Measurements from ENCODE around the gene SUN1.
"Not testable (repeated sequence)": the region's sequence is repeated elsewhere in the genome, so short reads cannot be mapped to it uniquely, and the experiment has no call there.

Gene SUN1

GRCh38 chr7:845731-846130, 13.5 kb downstream of the SUN1 start:
- Histone ChIP-seq H3K27ac (ENCODE audit: low read depth, low read length, severe bottlenecking) (no peak overlapping the region), H3K36me3 (ENCODE audit: control insufficient read depth, insufficient read depth, low read length) (peaks cover 89% of the 10 kb centered on the region), H3K4me3 (ENCODE audit: extremely low read depth, insufficient read depth, low read length, poor library complexity, severe bottlenecking) (no peak overlapping the region), H3K4me1 (ENCODE audit: control insufficient read depth, insufficient read depth, low read length, poor library complexity, severe bottlenecking) (no peaks in the 10 kb centered on the region), H3K9me3 (ENCODE audit: control insufficient read depth, low read length) (no peaks in the 10 kb centered on the region)
- 93 to 94% methylated on average over 11 of the region's 11 CpGs for WGBS, 2 experiments (ENCODE audit: insufficient coverage in 2 of 2)

GRCh38 chr7:846958-847650, 14.8 kb downstream of the SUN1 start:
- H3K36me3 ChIP-seq (ENCODE audit: control insufficient read depth, insufficient read depth, low read length) = peaks cover 88% of the 10 kb centered on the region
- not testable (repeated sequence) for H3K27ac ChIP-seq (ENCODE audit: low read depth, low read length, severe bottlenecking); H3K9me3 ChIP-seq (ENCODE audit: control insufficient read depth, low read length); H3K4me3 ChIP-seq (ENCODE audit: extremely low read depth, insufficient read depth, low read length, poor library complexity, severe bottlenecking); H3K4me1 ChIP-seq (ENCODE audit: control insufficient read depth, insufficient read depth, low read length, poor library complexity, severe bottlenecking)
- WGBS, 2 experiments (ENCODE audit: insufficient coverage in 2 of 2) = 87 to 97% methylated on average over 9 to 20 of the region's 37 CpGs

DNA sequence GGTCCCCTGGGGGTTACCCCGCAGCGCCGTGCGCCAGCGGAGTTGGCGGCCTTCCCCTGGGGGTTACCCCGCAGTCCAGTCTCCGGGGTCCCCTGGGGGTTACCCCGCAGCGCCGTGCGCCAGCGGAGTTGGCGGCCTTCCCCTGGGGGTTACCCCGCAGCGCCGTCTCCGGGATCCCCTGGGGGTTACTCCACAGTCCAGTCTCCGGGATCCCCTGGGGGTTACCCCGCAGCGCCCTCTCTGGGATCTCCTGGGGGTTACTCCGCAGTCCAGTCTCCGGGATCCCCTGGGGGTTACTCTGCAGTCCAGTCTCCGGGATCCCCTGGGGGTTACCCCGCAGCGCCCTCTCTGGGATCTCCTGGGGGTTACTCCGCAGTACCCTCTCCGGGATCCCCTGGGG, 15.5 kb downstream of the SUN1 start:
- WGBS, 2 experiments (ENCODE audit: insufficient coverage in 2 of 2) = 82 to 97% methylated on average over 6 to 19 of the region's 28 CpGs
- not testable (repeated sequence) for H3K4me1 ChIP-seq (ENCODE audit: control insufficient read depth, insufficient read depth, low read length, poor library complexity, severe bottlenecking); H3K9me3 ChIP-seq (ENCODE audit: control insufficient read depth, low read length); H3K27ac ChIP-seq (ENCODE audit: low read depth, low read length, severe bottlenecking); H3K4me3 ChIP-seq (ENCODE audit: extremely low read depth, insufficient read depth, low read length, poor library complexity, severe bottlenecking)
- H3K36me3 ChIP-seq (ENCODE audit: control insufficient read depth, insufficient read depth, low read length) = peaks cover 88% of the 10 kb centered on the region

- peaks cover 88% of the 10 kb centered on the region for H3K36me3 ChIP-seq (ENCODE audit: control insufficient read depth, insufficient read depth, low read length)
- no peak overlapping the region for H3K27ac ChIP-seq (ENCODE audit: low read depth, low read length, severe bottlenecking)
- H3K4me3 ChIP-seq (ENCODE audit: extremely low read depth, insufficient read depth, low read length, poor library complexity, severe bottlenecking) = no peak overlapping the region
- H3K9me3 ChIP-seq (ENCODE audit: control insufficient read depth, low read length) = no peaks in the 10 kb centered on the region
- 93 to 94% methylated on average over 12 to 14 of the region's 14 CpGs for WGBS, 2 experiments (ENCODE audit: insufficient coverage in 2 of 2)
- H3K4me1 ChIP-seq (ENCODE audit: control insufficient read depth, insufficient read depth, low read length, poor library complexity, severe bottlenecking) = no peaks in the 10 kb centered on the region
These were observed 16.9 kb downstream of the SUN1 start for GRCh38 chr7:849145-849544.

DNA sequence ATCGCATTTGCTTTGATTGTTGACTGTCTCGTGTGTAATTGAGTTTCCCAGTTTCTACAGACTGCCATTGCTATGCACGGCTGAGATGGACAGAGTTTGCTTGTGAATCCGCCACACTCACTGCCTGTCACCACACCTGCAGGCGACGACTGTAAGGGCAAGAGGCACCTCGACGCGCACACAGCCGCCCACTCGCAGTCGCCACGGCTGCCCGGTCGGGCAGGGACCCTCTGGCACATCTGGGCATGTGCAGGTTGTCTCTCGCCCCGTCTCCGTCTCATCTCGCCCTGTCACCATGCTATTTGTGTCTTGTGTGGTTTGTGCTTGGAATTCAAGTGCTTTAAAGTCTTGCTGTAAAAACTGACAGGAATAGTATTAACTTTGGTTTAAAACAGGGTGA, 17.5 kb downstream of the SUN1 start:
- H3K36me3 ChIP-seq (ENCODE audit: control insufficient read depth, insufficient read depth, low read length) = peaks cover 88% of the 10 kb centered on the region
- WGBS, 2 experiments (ENCODE audit: insufficient coverage in 2 of 2) = 81 to 86% methylated on average over 6 to 19 of the region's 19 CpGs
- no peak overlapping the region for H3K4me3 ChIP-seq (ENCODE audit: extremely low read depth, insufficient read depth, low read length, poor library complexity, severe bottlenecking)

GRCh38 chr7:851204-851603, 18.9 kb downstream of the SUN1 start:
- Histone ChIP-seq H3K36me3 (ENCODE audit: control insufficient read depth, insufficient read depth, low read length) (peaks cover 87% of the 10 kb centered on the region), H3K27ac (ENCODE audit: low read depth, low read length, severe bottlenecking) (no peak overlapping the region), H3K9me3 (ENCODE audit: control insufficient read depth, low read length) (no peaks in the 10 kb centered on the region), H3K4me3 (ENCODE audit: extremely low read depth, insufficient read depth, low read length, poor library complexity, severe bottlenecking) (no peak overlapping the region), H3K4me1 (ENCODE audit: control insufficient read depth, insufficient read depth, low read length, poor library complexity, severe bottlenecking) (no peaks in the 10 kb centered on the region)
- WGBS, 2 experiments (ENCODE audit: insufficient coverage in 2 of 2) = 92 to 95% methylated on average over 13 to 14 of the region's 14 CpGs

More for the DNA sequence above, 17.5 kb downstream of the SUN1 start:
- Histone ChIP-seq H3K9me3 (ENCODE audit: control insufficient read depth, low read length) (no peaks in the 10 kb centered on the region), H3K4me1 (ENCODE audit: control insufficient read depth, insufficient read depth, low read length, poor library complexity, severe bottlenecking) (no peaks in the 10 kb centered on the region), H3K27ac (ENCODE audit: low read depth, low read length, severe bottlenecking) (no peak overlapping the region)

DNA sequence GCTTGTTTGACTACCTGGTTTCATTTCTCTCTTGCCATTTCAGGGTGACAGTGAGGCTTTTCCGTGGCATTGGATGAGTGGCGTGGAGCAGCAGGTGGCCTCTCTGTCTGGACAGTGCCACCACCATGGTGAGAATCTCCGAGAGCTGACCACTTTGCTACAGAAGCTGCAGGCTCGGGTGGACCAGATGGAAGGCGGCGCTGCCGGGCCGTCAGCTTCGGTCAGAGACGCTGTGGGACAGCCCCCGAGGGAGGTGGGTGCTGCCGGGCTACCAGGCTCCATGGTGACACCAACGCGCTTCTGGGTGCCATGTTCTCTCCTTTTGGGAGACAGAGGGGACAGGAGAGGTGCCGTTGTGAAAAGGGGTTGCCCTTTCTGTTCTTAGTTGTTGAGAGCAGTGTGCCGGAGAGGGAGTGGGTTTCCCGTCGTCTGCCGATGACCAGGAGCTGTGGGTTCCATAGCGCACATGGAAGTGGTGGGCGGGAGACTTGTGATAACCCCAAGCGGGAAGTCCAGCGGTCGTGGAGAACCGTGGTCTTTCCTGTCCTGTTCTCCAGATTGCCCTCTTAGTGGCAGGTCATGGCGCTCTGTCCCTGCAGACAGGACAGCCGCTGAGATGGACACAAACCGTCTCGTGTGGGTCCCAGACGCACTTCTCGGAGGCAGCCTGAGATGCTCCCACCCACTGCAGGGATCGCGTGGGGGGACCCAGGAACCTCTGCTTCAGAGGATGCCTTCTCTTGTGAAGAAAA, 21.3 kb downstream of the SUN1 start:
- no peaks in the 10 kb centered on the region for H3K9me3 ChIP-seq (ENCODE audit: control insufficient read depth, low read length)
- peaks cover 90% of the 10 kb centered on the region for H3K36me3 ChIP-seq (ENCODE audit: control insufficient read depth, insufficient read depth, low read length)
- H3K4me3 ChIP-seq (ENCODE audit: extremely low read depth, insufficient read depth, low read length, poor library complexity, severe bottlenecking) = no peak overlapping the region
- no peak overlapping the region for H3K27ac ChIP-seq (ENCODE audit: low read depth, low read length, severe bottlenecking)
- no peaks in the 10 kb centered on the region for H3K4me1 ChIP-seq (ENCODE audit: control insufficient read depth, insufficient read depth, low read length, poor library complexity, severe bottlenecking)
- WGBS, 2 experiments (ENCODE audit: insufficient coverage in 2 of 2) = 84 to 91% methylated on average over 32 to 33 of the region's 33 CpGs

DNA sequence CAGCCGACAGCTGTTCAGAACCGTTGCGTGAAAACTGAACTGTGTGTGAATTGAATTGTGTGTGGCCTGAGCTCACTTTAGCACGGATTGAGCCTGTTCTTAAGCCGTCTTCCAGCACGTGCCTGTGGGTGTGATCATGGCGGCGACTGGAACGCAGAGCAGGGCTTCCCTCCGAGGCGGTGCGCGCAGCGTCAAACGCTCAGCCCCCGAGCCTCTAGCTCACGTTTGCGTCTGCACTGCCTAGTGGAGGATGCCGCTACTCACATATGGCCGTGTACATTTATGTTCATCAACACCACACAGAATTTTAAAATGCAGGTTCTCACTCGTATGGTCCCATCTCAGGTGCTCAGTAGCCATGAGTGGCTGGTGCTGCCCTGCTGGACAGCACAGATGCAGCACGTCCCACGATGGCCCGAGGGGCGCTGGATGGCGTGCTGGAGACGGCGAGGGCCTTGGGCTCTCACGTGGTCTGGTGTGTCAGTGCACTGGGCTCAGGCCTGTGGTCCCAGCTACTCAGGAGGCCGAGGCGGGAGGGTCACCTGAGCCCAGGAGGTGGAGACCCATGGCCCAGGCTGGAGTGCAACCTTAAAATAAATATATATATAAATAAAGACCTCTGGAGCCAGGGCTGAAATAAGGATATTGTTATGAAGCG, 22.0 kb downstream of the SUN1 start:
- Histone ChIP-seq H3K36me3 (ENCODE audit: control insufficient read depth, insufficient read depth, low read length) (peaks cover 88% of the 10 kb centered on the region), H3K4me1 (ENCODE audit: control insufficient read depth, insufficient read depth, low read length, poor library complexity, severe bottlenecking) (peaks cover 2% of the 10 kb centered on the region), H3K9me3 (ENCODE audit: control insufficient read depth, low read length) (no peaks in the 10 kb centered on the region), H3K27ac (ENCODE audit: low read depth, low read length, severe bottlenecking) (no peak overlapping the region), H3K4me3 (ENCODE audit: extremely low read depth, insufficient read depth, low read length, poor library complexity, severe bottlenecking) (no peak overlapping the region)
- 95% methylated on average over 25 to 28 of the region's 32 CpGs for WGBS, 2 experiments (ENCODE audit: insufficient coverage in 2 of 2)

DNA sequence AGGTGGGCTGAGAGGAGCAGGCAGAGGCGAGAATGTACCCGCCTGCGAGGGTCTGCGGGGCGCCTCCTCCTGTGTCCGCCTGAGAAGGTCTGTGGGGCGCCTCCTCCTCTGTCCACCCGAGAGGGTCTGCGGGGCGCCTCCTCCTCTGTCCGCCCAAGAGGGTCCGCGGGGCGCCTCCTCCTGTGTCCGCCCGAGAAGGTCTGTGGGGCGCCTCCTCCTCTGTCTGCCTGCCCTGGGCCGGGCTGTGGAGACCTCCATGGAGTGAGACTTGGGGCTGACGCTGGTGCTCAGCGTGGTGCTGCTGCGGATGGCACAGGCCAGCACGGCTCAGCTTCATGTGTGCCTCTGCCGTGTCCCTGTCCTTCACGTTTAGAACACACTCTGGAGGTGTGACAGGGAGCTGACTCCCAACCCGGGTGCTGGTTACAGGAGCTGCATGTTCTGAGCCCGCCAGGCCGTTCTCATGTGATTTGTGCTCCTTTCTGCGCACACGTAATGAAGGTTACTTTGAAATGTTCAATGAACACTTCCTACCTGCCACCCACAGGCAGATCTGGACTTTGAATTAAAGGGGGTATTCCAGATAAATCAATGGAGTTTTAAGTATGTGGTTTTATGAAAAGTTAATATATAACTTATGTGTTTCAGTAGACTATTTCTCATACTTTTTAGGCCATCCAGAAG, 23.6 kb downstream of the SUN1 start:
- Histone ChIP-seq H3K36me3 (ENCODE audit: control insufficient read depth, insufficient read depth, low read length) (peaks cover 88% of the 10 kb centered on the region), H3K9me3 (ENCODE audit: control insufficient read depth, low read length) (no peaks in the 10 kb centered on the region), H3K4me1 (ENCODE audit: control insufficient read depth, insufficient read depth, low read length, poor library complexity, severe bottlenecking) (peaks cover 2% of the 10 kb centered on the region), H3K4me3 (ENCODE audit: extremely low read depth, insufficient read depth, low read length, poor library complexity, severe bottlenecking) (no peak overlapping the region), H3K27ac (ENCODE audit: low read depth, low read length, severe bottlenecking) (no peak overlapping the region)
- WGBS, 2 experiments (ENCODE audit: insufficient coverage in 2 of 2) = 96 to 98% methylated on average over 15 to 27 of the region's 29 CpGs

GRCh38 chr7:856444-857095, 24.3 kb downstream of the SUN1 start:
- 92 to 94% methylated on average over 27 to 30 of the region's 30 CpGs for WGBS, 2 experiments (ENCODE audit: insufficient coverage in 2 of 2)
- no peak overlapping the region for H3K4me3 ChIP-seq (ENCODE audit: extremely low read depth, insufficient read depth, low read length, poor library complexity, severe bottlenecking)
- peaks cover 93% of the 10 kb centered on the region for H3K36me3 ChIP-seq (ENCODE audit: control insufficient read depth, insufficient read depth, low read length)
- no peaks in the 10 kb centered on the region for H3K9me3 ChIP-seq (ENCODE audit: control insufficient read depth, low read length)
- peaks cover 2% of the 10 kb centered on the region for H3K4me1 ChIP-seq (ENCODE audit: control insufficient read depth, insufficient read depth, low read length, poor library complexity, severe bottlenecking)
- no peak overlapping the region for H3K27ac ChIP-seq (ENCODE audit: low read depth, low read length, severe bottlenecking)

Data from mesodermal cell (in vitro differentiated cells).